Stimulated activated effector memory CD8-positive, alpha-beta T cell treated with anti-CD3 and anti-CD28 coated beads, Interleukin-12 subunit alpha, Interleukin-12 subunit beta, amount 100 ng/mL, for 72 hours (primary cell): Measurements from ENCODE around the gene PTPRM.

Experiments
- ATAC-seq: fragments of 150-1000 bp; cut with Tn5 transposase; 2 replicates; pipeline ENCODE4 v1.10.0; 2021
- DNase-seq, 2 donors: peaks; one replicate each; pipeline ENCODE4 v3.0.0; 2021 to 2022; ENCODE audit warnings: low spot score in 2 of 2
- H3K27ac Mint-ChIP-seq: one replicate; pipeline ENCODE4 v1.8.0; 2022; ENCODE audit warnings: mild to moderate bottlenecking, mixed read lengths
- H3K36me3 Mint-ChIP-seq: one replicate; pipeline ENCODE4 v1.8.0; 2022; ENCODE audit warnings: mild to moderate bottlenecking, mixed read lengths
- H3K4me1 Mint-ChIP-seq: one replicate; pipeline ENCODE4 v1.8.0; 2022; ENCODE audit warnings: mixed read lengths
- H3K4me3 Mint-ChIP-seq: one replicate; pipeline ENCODE4 v1.8.0; 2022; ENCODE audit warnings: mild to moderate bottlenecking, mixed read lengths
- H3K9me3 Mint-ChIP-seq: one replicate; pipeline ENCODE4 v1.8.0; 2022; ENCODE audit warnings: mixed read lengths

The PTPRM gene

GRCh38 chr18:8326763-8327394 lies 759.8 kb downstream of the PTPRM start:
- DNase-seq = no peak
- Mint-ChIP-seq H3K27ac (no peak overlapping the region), H3K4me1 (no peaks in the 10 kb centered on the region), H3K9me3 (no peaks in the 10 kb centered on the region), H3K4me3 (no peak overlapping the region), H3K36me3 (no peaks in the 10 kb centered on the region)
- ATAC-seq = no peak

- no peaks in the 10 kb centered on the region for H3K9me3 Mint-ChIP-seq
- DNase-seq = no peak
- no peak overlapping the region for H3K4me3 Mint-ChIP-seq
- H3K4me1 Mint-ChIP-seq = no peaks in the 10 kb centered on the region
- no peak overlapping the region for H3K27ac Mint-ChIP-seq
- ATAC-seq = no peak
- no peaks in the 10 kb centered on the region for H3K36me3 Mint-ChIP-seq
These were observed 761.0 kb downstream of the PTPRM start for GRCh38 chr18:8328126-8328525.

GRCh38 chr18:8329186-8329771 lies 762.2 kb downstream of the PTPRM start:
- Mint-ChIP-seq H3K9me3 (no peaks in the 10 kb centered on the region), H3K4me1 (no peaks in the 10 kb centered on the region), H3K4me3 (no peak overlapping the region), H3K27ac (no peak overlapping the region), H3K36me3 (no peaks in the 10 kb centered on the region)
- DNase-seq (no peak), ATAC-seq (no peak)

GRCh38 chr18:8330575-8330974 lies 763.5 kb downstream of the PTPRM start:
- ATAC-seq (no peak), DNase-seq (no peak)
- Mint-ChIP-seq H3K4me1 (no peaks in the 10 kb centered on the region), H3K27ac (no peak overlapping the region), H3K4me3 (no peak overlapping the region), H3K9me3 (no peaks in the 10 kb centered on the region), H3K36me3 (no peaks in the 10 kb centered on the region)

GRCh38 chr18:8332286-8332685 lies 765.2 kb downstream of the PTPRM start:
- Mint-ChIP-seq H3K36me3 (no peaks in the 10 kb centered on the region), H3K9me3 (no peaks in the 10 kb centered on the region), H3K27ac (no peak overlapping the region), H3K4me1 (no peaks in the 10 kb centered on the region), H3K4me3 (no peak overlapping the region)
- no peak for ATAC-seq
- no peak for DNase-seq

- H3K27ac Mint-ChIP-seq = no peak overlapping the region
- H3K9me3 Mint-ChIP-seq = no peaks in the 10 kb centered on the region
- no peak for ATAC-seq
- no peaks in the 10 kb centered on the region for H3K4me1 Mint-ChIP-seq
- H3K36me3 Mint-ChIP-seq = no peaks in the 10 kb centered on the region
- no peak for DNase-seq
- no peak overlapping the region for H3K4me3 Mint-ChIP-seq
These were observed 766.8 kb downstream of the PTPRM start for GRCh38 chr18:8333961-8334360.

GRCh38 chr18:8337211-8337610 lies 770.1 kb downstream of the PTPRM start:
- H3K4me1 Mint-ChIP-seq = no peaks in the 10 kb centered on the region
- no peak for DNase-seq
- H3K4me3 Mint-ChIP-seq = no peak overlapping the region
- no peaks in the 10 kb centered on the region for H3K9me3 Mint-ChIP-seq
- no peaks in the 10 kb centered on the region for H3K36me3 Mint-ChIP-seq
- peak; percentile 8 for ATAC-seq
- no peak overlapping the region for H3K27ac Mint-ChIP-seq

GRCh38 chr18:8339210-8339609 lies 772.1 kb downstream of the PTPRM start:
- Mint-ChIP-seq H3K27ac (no peak overlapping the region), H3K36me3 (no peaks in the 10 kb centered on the region), H3K4me3 (no peak overlapping the region), H3K4me1 (no peaks in the 10 kb centered on the region), H3K9me3 (no peaks in the 10 kb centered on the region)
- no peak for ATAC-seq
- DNase-seq = no peak

GRCh38 chr18:8339952-8340351 lies 772.8 kb downstream of the PTPRM start:
- H3K9me3 Mint-ChIP-seq = no peaks in the 10 kb centered on the region

GRCh38 chr18:8341481-8342230 lies 774.5 kb downstream of the PTPRM start:
- no peak for ATAC-seq
- no peaks in the 10 kb centered on the region for H3K4me1 Mint-ChIP-seq
- DNase-seq = no peak
- no peaks in the 10 kb centered on the region for H3K9me3 Mint-ChIP-seq
- H3K4me3 Mint-ChIP-seq = no peak overlapping the region
- no peak overlapping the region for H3K27ac Mint-ChIP-seq
- H3K36me3 Mint-ChIP-seq = no peaks in the 10 kb centered on the region

More at GRCh38 chr18:8339952-8340351, 772.8 kb downstream of the PTPRM start:
- Mint-ChIP-seq H3K4me1 (no peaks in the 10 kb centered on the region), H3K27ac (no peak overlapping the region), H3K4me3 (no peak overlapping the region), H3K36me3 (no peaks in the 10 kb centered on the region)
- DNase-seq (no peak), ATAC-seq (no peak)

- DNase-seq (no peak), ATAC-seq (no peak)
- Mint-ChIP-seq H3K36me3 (no peaks in the 10 kb centered on the region), H3K4me1 (no peaks in the 10 kb centered on the region), H3K9me3 (no peaks in the 10 kb centered on the region), H3K27ac (no peak overlapping the region), H3K4me3 (no peak overlapping the region)
These were observed 781.1 kb downstream of the PTPRM start for GRCh38 chr18:8348051-8348720.

GRCh38 chr18:8349608-8350323 lies 782.6 kb downstream of the PTPRM start:
- H3K36me3 Mint-ChIP-seq = no peaks in the 10 kb centered on the region
- no peak overlapping the region for H3K27ac Mint-ChIP-seq
- H3K4me1 Mint-ChIP-seq = no peaks in the 10 kb centered on the region
- no peak overlapping the region for H3K4me3 Mint-ChIP-seq
- H3K9me3 Mint-ChIP-seq = no peaks in the 10 kb centered on the region
- no peak for ATAC-seq
- DNase-seq = no peak

- DNase-seq = no peak
- no peaks in the 10 kb centered on the region for H3K9me3 Mint-ChIP-seq
- no peak for ATAC-seq
- H3K4me1 Mint-ChIP-seq = no peaks in the 10 kb centered on the region
- H3K27ac Mint-ChIP-seq = no peak overlapping the region
- H3K4me3 Mint-ChIP-seq = no peak overlapping the region
- no peaks in the 10 kb centered on the region for H3K36me3 Mint-ChIP-seq
These were observed 783.5 kb downstream of the PTPRM start for GRCh38 chr18:8350628-8351027.

- H3K9me3 Mint-ChIP-seq = no peaks in the 10 kb centered on the region
- DNase-seq = no peak
- no peak overlapping the region for H3K27ac Mint-ChIP-seq
- no peaks in the 10 kb centered on the region for H3K36me3 Mint-ChIP-seq
- H3K4me3 Mint-ChIP-seq = no peak overlapping the region
- no peaks in the 10 kb centered on the region for H3K4me1 Mint-ChIP-seq
- ATAC-seq = no peak
These were observed 784.0 kb downstream of the PTPRM start for GRCh38 chr18:8351161-8351560.

GRCh38 chr18:8354304-8354703 lies 787.2 kb downstream of the PTPRM start:
- Mint-ChIP-seq H3K4me1 (no peaks in the 10 kb centered on the region), H3K27ac (no peak overlapping the region), H3K4me3 (no peak overlapping the region), H3K36me3 (no peaks in the 10 kb centered on the region), H3K9me3 (no peaks in the 10 kb centered on the region)
- ATAC-seq = no peak
- no peak for DNase-seq
